ENCODE data around the gene ELMO1. TPM values are rescaled to one million over a fixed set of nuclear protein-coding genes. Genes with fewer than 3 reads are reported as not detected.

ELMO1 gene
- total RNA-seq, 1 experiment from 2014 or later = 7.8 TPM

DNA sequence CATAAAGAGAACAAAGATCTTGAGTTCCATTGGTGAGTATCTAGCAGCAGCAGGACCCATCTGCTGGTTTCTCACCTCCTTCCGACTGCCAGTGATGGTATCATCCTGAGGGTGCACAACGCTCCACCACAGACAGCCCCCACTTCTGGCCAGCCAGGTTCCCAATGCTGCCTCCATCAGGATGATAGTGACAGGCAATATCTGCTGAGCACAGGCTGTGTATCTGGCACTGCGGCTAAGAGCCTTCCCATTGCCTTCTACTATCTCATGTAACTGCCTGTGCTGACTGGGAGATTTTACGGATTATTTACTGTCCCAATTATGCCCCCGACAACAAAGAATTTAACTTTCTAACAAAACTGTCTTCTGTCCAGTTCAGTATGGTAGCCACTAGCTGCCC is 372.0 kb downstream of the ELMO1 start:
- Histone ChIP-seq H3K79me2 (ENCODE audit: insufficient read depth, low read length) (no peaks in the 10 kb centered on the region; the same call in 1 of the 2 replicates), H3K4me2 (ENCODE audit: insufficient read depth, insufficient read length, low read length) (no peak overlapping the region), H3K4me1 (ENCODE audit: insufficient read depth, low read length) (no peaks in the 10 kb centered on the region), H2BK120ac (ENCODE audit: low read depth, low read length, poor library complexity, severe bottlenecking) (no peak overlapping the region), H2AK5ac (ENCODE audit: insufficient read length, low read length) (no peak overlapping the region), H2AFZ (ENCODE audit: low read length) (no peak overlapping the region), H4K8ac (replicated peaks; ENCODE audit: insufficient read length, low read depth, low read length) (no peak overlapping the region), H2BK15ac (ENCODE audit: low read depth, low read length) (no peak overlapping the region), H2BK20ac (ENCODE audit: low read depth, low read length, poor library complexity, severe bottlenecking) (no peak overlapping the region), H3K9ac (ENCODE audit: extremely low read depth, insufficient read length, low read length) (no peak overlapping the region), H3K14ac (ENCODE audit: insufficient read depth, low read length) (peak overlapping the region; percentile 75; the same call in 1 of the 2 replicates), H3K79me1 (ENCODE audit: insufficient read depth, low read depth, low read length, poor library complexity, severe bottlenecking) (no peaks in the 10 kb centered on the region), H4K20me1 (ENCODE audit: control insufficient read depth, insufficient read depth, insufficient read length) (no peaks in the 10 kb centered on the region), H3K18ac (ENCODE audit: insufficient read length, low read depth, low read length) (no peak overlapping the region), H3K23ac (ENCODE audit: insufficient read length, low read depth, low read length) (no peak overlapping the region), H4K91ac (ENCODE audit: insufficient read length, low read depth, low read length) (no peak overlapping the region), H2BK12ac (ENCODE audit: insufficient read length, low read depth, low read length) (no peak overlapping the region), H4K5ac (ENCODE audit: insufficient read length, low read depth, low read length) (no peak overlapping the region), H3K27me3 (ENCODE audit: insufficient read depth, low read length) (no peaks in the 10 kb centered on the region), H3K23me2 (ENCODE audit: insufficient read length, low read depth, low read length, poor library complexity, severe bottlenecking) (no peaks in the 10 kb centered on the region), H3K4ac (ENCODE audit: low read depth, low read length) (no peak overlapping the region), H2BK5ac (ENCODE audit: insufficient read length, low read length) (no peak overlapping the region), H3T11ph (ENCODE audit: low read length) (no peak overlapping the region), H3K56ac (ENCODE audit: insufficient read length, low read depth, low read length) (no peak overlapping the region), H3K27ac (ENCODE audit: insufficient read length, low read depth, low read length) (no peak overlapping the region), H3K9me3 (ENCODE audit: control insufficient read depth, low read depth, low read length) (no peaks in the 10 kb centered on the region)
- no peaks in the 10 kb centered on the region for H3K36me3 Mint-ChIP-seq (ENCODE audit: insufficient read depth in 1 of 3, low read depth in 3 of 3)
- DNase-seq = no peak
- H3K4me3 Mint-ChIP-seq = no peak overlapping the region
- no peak overlapping the region for H3K27ac Mint-ChIP-seq
- no peaks in the 10 kb centered on the region for H3K9me3 Mint-ChIP-seq
- H3K4me1 Mint-ChIP-seq = peaks cover 13 to 14% of the 10 kb centered on the region in 2 experiments
- TF ChIP-seq, protein P1, sequence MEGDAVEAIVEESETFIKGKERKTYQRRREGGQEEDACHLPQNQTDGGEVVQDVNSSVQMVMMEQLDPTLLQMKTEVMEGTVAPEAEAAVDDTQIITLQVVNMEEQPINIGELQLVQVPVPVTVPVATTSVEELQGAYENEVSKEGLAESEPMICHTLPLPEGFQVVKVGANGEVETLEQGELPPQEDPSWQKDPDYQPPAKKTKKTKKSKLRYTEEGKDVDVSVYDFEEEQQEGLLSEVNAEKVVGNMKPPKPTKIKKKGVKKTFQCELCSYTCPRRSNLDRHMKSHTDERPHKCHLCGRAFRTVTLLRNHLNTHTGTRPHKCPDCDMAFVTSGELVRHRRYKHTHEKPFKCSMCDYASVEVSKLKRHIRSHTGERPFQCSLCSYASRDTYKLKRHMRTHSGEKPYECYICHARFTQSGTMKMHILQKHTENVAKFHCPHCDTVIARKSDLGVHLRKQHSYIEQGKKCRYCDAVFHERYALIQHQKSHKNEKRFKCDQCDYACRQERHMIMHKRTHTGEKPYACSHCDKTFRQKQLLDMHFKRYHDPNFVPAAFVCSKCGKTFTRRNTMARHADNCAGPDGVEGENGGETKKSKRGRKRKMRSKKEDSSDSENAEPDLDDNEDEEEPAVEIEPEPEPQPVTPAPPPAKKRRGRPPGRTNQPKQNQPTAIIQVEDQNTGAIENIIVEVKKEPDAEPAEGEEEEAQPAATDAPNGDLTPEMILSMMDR (conservative IDR thresholded peaks at IDR 0.05) = no peak
- WGBS (ENCODE audit: extremely low coverage, insufficient read length, low lambda C conversion rate) = no CpG with 5 or more reads among the region's 5 CpGs
- H3K27me3 Mint-ChIP-seq (ENCODE audit: low read depth) = no peaks in the 10 kb centered on the region
